ENCODE data around the gene SDCCAG8.

Gene SDCCAG8

GRCh38 chr1:243449373-243449772, 193.5 kb downstream of the SDCCAG8 start:
- no peaks in the 10 kb centered on the region for H3K27me3 ChIP-seq (ENCODE audit: control insufficient read depth, insufficient read depth, low read length)
- H3K27ac ChIP-seq (ENCODE audit: low read length): no peak overlapping the region
- H3K36me3 ChIP-seq (ENCODE audit: control insufficient read depth, insufficient read depth, low read length): no peaks in the 10 kb centered on the region
- H3K9me3 ChIP-seq (ENCODE audit: control insufficient read depth, insufficient read depth, low read length): no peaks in the 10 kb centered on the region
- no peak overlapping the region for H3K4me3 ChIP-seq (ENCODE audit: low read length)
- no CpG with 5 or more reads among the region's 6 CpGs for WGBS (ENCODE audit: insufficient coverage, insufficient read length)
- H3K4me1 ChIP-seq (ENCODE audit: control insufficient read depth, insufficient read depth, low read length): no peaks in the 10 kb centered on the region
- DNase-seq (ENCODE audit: low read depth, low spot score): no peak

GRCh38 chr1:243452092-243452491, 196.3 kb downstream of the SDCCAG8 start:
- no CpG with 5 or more reads among the region's 2 CpGs for WGBS (ENCODE audit: insufficient coverage, insufficient read length)
- Histone ChIP-seq H3K4me3 (ENCODE audit: low read length) (no peak overlapping the region), H3K36me3 (ENCODE audit: control insufficient read depth, insufficient read depth, low read length) (no peaks in the 10 kb centered on the region)

GRCh38 chr1:243454328-243454997, 198.6 kb downstream of the SDCCAG8 start:
- no peak for DNase-seq (ENCODE audit: low read depth, low spot score)
- Histone ChIP-seq H3K4me3 (ENCODE audit: low read length) (no peak overlapping the region), H3K9me3 (ENCODE audit: control insufficient read depth, insufficient read depth, low read length) (no peaks in the 10 kb centered on the region), H3K36me3 (ENCODE audit: control insufficient read depth, insufficient read depth, low read length) (no peaks in the 10 kb centered on the region), H3K27me3 (ENCODE audit: control insufficient read depth, insufficient read depth, low read length) (no peaks in the 10 kb centered on the region), H3K27ac (ENCODE audit: low read length) (no peak overlapping the region), H3K4me1 (ENCODE audit: control insufficient read depth, insufficient read depth, low read length) (no peaks in the 10 kb centered on the region)
- no CpG with 5 or more reads among the region's 17 CpGs for WGBS (ENCODE audit: insufficient coverage, insufficient read length)

More at GRCh38 chr1:243452092-243452491, 196.3 kb downstream of the SDCCAG8 start:
- H3K27ac ChIP-seq (ENCODE audit: low read length): no peak overlapping the region
- no peaks in the 10 kb centered on the region for H3K27me3 ChIP-seq (ENCODE audit: control insufficient read depth, insufficient read depth, low read length)
- H3K4me1 ChIP-seq (ENCODE audit: control insufficient read depth, insufficient read depth, low read length): no peaks in the 10 kb centered on the region
- H3K9me3 ChIP-seq (ENCODE audit: control insufficient read depth, insufficient read depth, low read length): no peaks in the 10 kb centered on the region
- DNase-seq (ENCODE audit: low read depth, low spot score): no peak

- no peak overlapping the region for H3K27ac ChIP-seq (ENCODE audit: low read length)
- H3K4me3 ChIP-seq (ENCODE audit: low read length): no peak overlapping the region
- H3K36me3 ChIP-seq (ENCODE audit: control insufficient read depth, insufficient read depth, low read length): no peaks in the 10 kb centered on the region
- H3K9me3 ChIP-seq (ENCODE audit: control insufficient read depth, insufficient read depth, low read length): no peaks in the 10 kb centered on the region
- WGBS (ENCODE audit: insufficient coverage, insufficient read length): no CpG with 5 or more reads among the region's 11 CpGs
- no peaks in the 10 kb centered on the region for H3K4me1 ChIP-seq (ENCODE audit: control insufficient read depth, insufficient read depth, low read length)
- no peaks in the 10 kb centered on the region for H3K27me3 ChIP-seq (ENCODE audit: control insufficient read depth, insufficient read depth, low read length)
- no peak for DNase-seq (ENCODE audit: low read depth, low spot score)
These were observed 200.2 kb downstream of the SDCCAG8 start for GRCh38 chr1:243455760-243456651.

GRCh38 chr1:243457363-243457982, 201.6 kb downstream of the SDCCAG8 start:
- H3K4me3 ChIP-seq (ENCODE audit: low read length): no peak overlapping the region
- no CpG with 5 or more reads among the region's 9 CpGs for WGBS (ENCODE audit: insufficient coverage, insufficient read length)
- H3K4me1 ChIP-seq (ENCODE audit: control insufficient read depth, insufficient read depth, low read length): no peaks in the 10 kb centered on the region
- no peaks in the 10 kb centered on the region for H3K27me3 ChIP-seq (ENCODE audit: control insufficient read depth, insufficient read depth, low read length)
- no peak overlapping the region for H3K27ac ChIP-seq (ENCODE audit: low read length)
- no peaks in the 10 kb centered on the region for H3K9me3 ChIP-seq (ENCODE audit: control insufficient read depth, insufficient read depth, low read length)
- no peaks in the 10 kb centered on the region for H3K36me3 ChIP-seq (ENCODE audit: control insufficient read depth, insufficient read depth, low read length)
- no peak for DNase-seq (ENCODE audit: low read depth, low spot score)

- WGBS (ENCODE audit: insufficient coverage, insufficient read length): no CpG with 5 or more reads among the region's 3 CpGs
- Histone ChIP-seq H3K36me3 (ENCODE audit: control insufficient read depth, insufficient read depth, low read length) (no peaks in the 10 kb centered on the region), H3K4me1 (ENCODE audit: control insufficient read depth, insufficient read depth, low read length) (no peaks in the 10 kb centered on the region), H3K27ac (ENCODE audit: low read length) (no peak overlapping the region), H3K4me3 (ENCODE audit: low read length) (no peak overlapping the region), H3K9me3 (ENCODE audit: control insufficient read depth, insufficient read depth, low read length) (no peaks in the 10 kb centered on the region), H3K27me3 (ENCODE audit: control insufficient read depth, insufficient read depth, low read length) (no peaks in the 10 kb centered on the region)
- DNase-seq (ENCODE audit: low read depth, low spot score): no peak
These were observed 203.2 kb downstream of the SDCCAG8 start for GRCh38 chr1:243459059-243459458.

GRCh38 chr1:243461700-243462099, 205.9 kb downstream of the SDCCAG8 start:
- Histone ChIP-seq H3K4me3 (ENCODE audit: low read length) (no peak overlapping the region), H3K36me3 (ENCODE audit: control insufficient read depth, insufficient read depth, low read length) (no peaks in the 10 kb centered on the region), H3K9me3 (ENCODE audit: control insufficient read depth, insufficient read depth, low read length) (no peaks in the 10 kb centered on the region), H3K27ac (ENCODE audit: low read length) (no peak overlapping the region), H3K4me1 (ENCODE audit: control insufficient read depth, insufficient read depth, low read length) (no peaks in the 10 kb centered on the region), H3K27me3 (ENCODE audit: control insufficient read depth, insufficient read depth, low read length) (no peaks in the 10 kb centered on the region)
- WGBS (ENCODE audit: insufficient coverage, insufficient read length): no CpG with 5 or more reads among the region's 4 CpGs
- no peak for DNase-seq (ENCODE audit: low read depth, low spot score)

- Histone ChIP-seq H3K9me3 (ENCODE audit: control insufficient read depth, insufficient read depth, low read length) (no peaks in the 10 kb centered on the region), H3K36me3 (ENCODE audit: control insufficient read depth, insufficient read depth, low read length) (no peaks in the 10 kb centered on the region), H3K4me1 (ENCODE audit: control insufficient read depth, insufficient read depth, low read length) (no peaks in the 10 kb centered on the region), H3K27me3 (ENCODE audit: control insufficient read depth, insufficient read depth, low read length) (no peaks in the 10 kb centered on the region), H3K27ac (ENCODE audit: low read length) (no peak overlapping the region), H3K4me3 (ENCODE audit: low read length) (no peak overlapping the region)
- no CpG with 5 or more reads among the region's 1 CpG for WGBS (ENCODE audit: insufficient coverage, insufficient read length)
- no peak for DNase-seq (ENCODE audit: low read depth, low spot score)
These were observed 207.3 kb downstream of the SDCCAG8 start for GRCh38 chr1:243462929-243463697.

- Histone ChIP-seq H3K4me1 (ENCODE audit: control insufficient read depth, insufficient read depth, low read length) (no peaks in the 10 kb centered on the region), H3K36me3 (ENCODE audit: control insufficient read depth, insufficient read depth, low read length) (no peaks in the 10 kb centered on the region), H3K4me3 (ENCODE audit: low read length) (no peak overlapping the region), H3K9me3 (ENCODE audit: control insufficient read depth, insufficient read depth, low read length) (no peaks in the 10 kb centered on the region), H3K27ac (ENCODE audit: low read length) (no peak overlapping the region), H3K27me3 (ENCODE audit: control insufficient read depth, insufficient read depth, low read length) (no peaks in the 10 kb centered on the region)
- no CpG with 5 or more reads among the region's 5 CpGs for WGBS (ENCODE audit: insufficient coverage, insufficient read length)
- no peak for DNase-seq (ENCODE audit: low read depth, low spot score)
These were observed 209.2 kb downstream of the SDCCAG8 start for GRCh38 chr1:243465081-243465480.

- DNase-seq (ENCODE audit: low read depth, low spot score): no peak
- Histone ChIP-seq H3K9me3 (ENCODE audit: control insufficient read depth, insufficient read depth, low read length) (no peaks in the 10 kb centered on the region), H3K4me3 (ENCODE audit: low read length) (no peak overlapping the region), H3K27me3 (ENCODE audit: control insufficient read depth, insufficient read depth, low read length) (no peaks in the 10 kb centered on the region), H3K36me3 (ENCODE audit: control insufficient read depth, insufficient read depth, low read length) (no peaks in the 10 kb centered on the region), H3K27ac (ENCODE audit: low read length) (no peak overlapping the region), H3K4me1 (ENCODE audit: control insufficient read depth, insufficient read depth, low read length) (no peaks in the 10 kb centered on the region)
- WGBS (ENCODE audit: insufficient coverage, insufficient read length): no CpG with 5 or more reads among the region's 5 CpGs
These were observed 209.9 kb downstream of the SDCCAG8 start for GRCh38 chr1:243465738-243466137.
